Tibial nerve (tissue), 4 donors: Measurements from ENCODE around the gene SMIM24. TPM values are rescaled to one million over a fixed set of nuclear protein-coding genes. Genes with fewer than 3 reads are reported as not detected.

ENCODE experiments used
- DNase-seq, 2 donors: peaks; one replicate each; pipeline ENCODE4 v3.0.0-alpha.2; 2019; ENCODE audit warnings: low spot score in 2 of 2
- H3K27ac ChIP-seq, 4 donors: fragments of 200-600 bp; sonication (generic) in 3 of 4; one replicate each; pipeline ENCODE4 v1.5.1; 2017 to 2019; ENCODE audit warnings: mild to moderate bottlenecking in 1 of 4
- H3K27me3 ChIP-seq, 2 donors: fragments of 200-600 bp; sonication (generic) in 1 of 2; one replicate each; pipeline versions ENCODE4 v1.5.1 to v1.6.0; 2017 to 2019
- H3K36me3 ChIP-seq, 3 donors: fragments of 200-600 bp; sonication (generic); one replicate each; pipeline ENCODE4 v1.5.1; 2018 to 2019
- H3K4me1 ChIP-seq, 4 donors: fragments of 200-600 bp; sonication (generic) in 3 of 4; one replicate each; pipeline ENCODE4 v1.5.1; 2017 to 2019
- H3K4me3 ChIP-seq, 4 donors: fragments of 200-600 bp; sonication (generic) in 3 of 4; one replicate each; pipeline ENCODE4 v1.5.1; 2017 to 2019; ENCODE audit warnings: mild to moderate bottlenecking in 1 of 4, moderate library complexity in 1 of 4
- H3K9me3 ChIP-seq, 4 donors: fragments of 200-600 bp; sonication (generic) in 3 of 4; one replicate each; pipeline ENCODE4 v1.5.1; 2017 to 2019
- EP300 ChIP-seq, 2 donors: sonication (generic); formaldehyde crosslinking; IDR thresholded peaks; one replicate each; pipeline ENCODE4 v1.6.1; 2017; ENCODE audit warnings: antibody characterized with exemption in 2 of 2, mild to moderate bottlenecking in 1 of 2
- POLR2A ChIP-seq, 2 donors: fragments of 450-650 bp; IDR thresholded peaks; one replicate each; pipeline ENCODE4 v1.6.1; 2017; ENCODE audit warnings: antibody characterized with exemption in 2 of 2, mild to moderate bottlenecking in 2 of 2, moderate library complexity in 2 of 2
- WGBS, 2 donors: methylation state at CpG; one replicate each; pipeline ENCODE4 v1.1.5; 2018; 5-methylcytosine and 5-hydroxymethylcytosine counted together
- total RNA-seq, 4 donors: library from RNA; depleted of rRNA; stranded (reverse); fragments of >200 nt; gene quantifications; one replicate each; pipeline ENCODE4 v1.1.0, GENCODE V29; 2016
- TF ChIP-seq, protein P1 (sequence below), 5 experiments: fragments of 200-600 bp in 3 of 5; fragments of 450-650 bp in 2 of 5; sonication (generic) in 3 of 5; IDR thresholded peaks; one replicate each; pipeline ENCODE4 v1.5.1; 2016 to 2019; ENCODE audit warnings: antibody characterized with exemption in 5 of 5, mild to moderate bottlenecking in 3 of 5, moderate library complexity in 2 of 5

Gene SMIM24
- total RNA-seq, 4 donors from 2014 or later: not detected

DNA sequence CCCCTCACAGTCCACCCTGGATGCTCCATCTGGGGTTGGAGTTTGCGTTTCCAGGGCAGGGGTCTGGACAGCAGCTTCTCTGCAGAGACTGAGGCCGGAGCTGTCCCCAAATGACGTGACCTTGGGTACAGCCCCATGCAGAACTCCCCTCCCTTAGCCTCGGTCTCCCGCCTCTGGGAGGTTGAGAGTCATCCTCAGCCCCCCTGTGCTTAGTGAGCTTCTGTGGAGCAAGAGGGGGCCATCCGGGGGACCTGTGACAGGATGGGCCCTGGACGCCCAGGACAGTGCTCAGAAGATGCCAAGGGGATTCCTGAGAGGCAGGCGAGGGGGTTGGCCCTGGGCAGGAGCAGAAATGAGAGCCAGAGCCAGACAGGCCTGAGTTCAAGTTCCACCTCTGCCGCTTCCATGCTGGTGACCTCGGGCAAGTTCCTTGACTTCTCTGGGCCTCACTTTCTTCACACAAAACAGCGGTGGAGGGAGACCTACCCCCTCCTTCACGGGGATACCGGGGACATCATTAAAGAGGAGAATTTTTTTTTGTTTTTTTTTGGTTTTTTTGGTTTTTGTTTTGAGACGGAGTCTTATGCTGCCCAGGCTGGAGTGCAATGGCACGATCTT, 20.3 kb downstream of the SMIM24 start:
- TF ChIP-seq, protein P1, sequence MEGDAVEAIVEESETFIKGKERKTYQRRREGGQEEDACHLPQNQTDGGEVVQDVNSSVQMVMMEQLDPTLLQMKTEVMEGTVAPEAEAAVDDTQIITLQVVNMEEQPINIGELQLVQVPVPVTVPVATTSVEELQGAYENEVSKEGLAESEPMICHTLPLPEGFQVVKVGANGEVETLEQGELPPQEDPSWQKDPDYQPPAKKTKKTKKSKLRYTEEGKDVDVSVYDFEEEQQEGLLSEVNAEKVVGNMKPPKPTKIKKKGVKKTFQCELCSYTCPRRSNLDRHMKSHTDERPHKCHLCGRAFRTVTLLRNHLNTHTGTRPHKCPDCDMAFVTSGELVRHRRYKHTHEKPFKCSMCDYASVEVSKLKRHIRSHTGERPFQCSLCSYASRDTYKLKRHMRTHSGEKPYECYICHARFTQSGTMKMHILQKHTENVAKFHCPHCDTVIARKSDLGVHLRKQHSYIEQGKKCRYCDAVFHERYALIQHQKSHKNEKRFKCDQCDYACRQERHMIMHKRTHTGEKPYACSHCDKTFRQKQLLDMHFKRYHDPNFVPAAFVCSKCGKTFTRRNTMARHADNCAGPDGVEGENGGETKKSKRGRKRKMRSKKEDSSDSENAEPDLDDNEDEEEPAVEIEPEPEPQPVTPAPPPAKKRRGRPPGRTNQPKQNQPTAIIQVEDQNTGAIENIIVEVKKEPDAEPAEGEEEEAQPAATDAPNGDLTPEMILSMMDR (IDR thresholded peaks at IDR 0.05): no peak
- no peak for TF ChIP-seq EP300 (IDR thresholded peaks at IDR 0.05)
- TF ChIP-seq POLR2A (IDR thresholded peaks at IDR 0.05): no peak
- peaks cover 5 to 60% (median 6%) of the 10 kb centered on the region in 3 donors for H3K36me3 ChIP-seq
- 57 to 63% methylated on average over 12 to 15 of the region's 15 CpGs for WGBS, 2 donors

DNA sequence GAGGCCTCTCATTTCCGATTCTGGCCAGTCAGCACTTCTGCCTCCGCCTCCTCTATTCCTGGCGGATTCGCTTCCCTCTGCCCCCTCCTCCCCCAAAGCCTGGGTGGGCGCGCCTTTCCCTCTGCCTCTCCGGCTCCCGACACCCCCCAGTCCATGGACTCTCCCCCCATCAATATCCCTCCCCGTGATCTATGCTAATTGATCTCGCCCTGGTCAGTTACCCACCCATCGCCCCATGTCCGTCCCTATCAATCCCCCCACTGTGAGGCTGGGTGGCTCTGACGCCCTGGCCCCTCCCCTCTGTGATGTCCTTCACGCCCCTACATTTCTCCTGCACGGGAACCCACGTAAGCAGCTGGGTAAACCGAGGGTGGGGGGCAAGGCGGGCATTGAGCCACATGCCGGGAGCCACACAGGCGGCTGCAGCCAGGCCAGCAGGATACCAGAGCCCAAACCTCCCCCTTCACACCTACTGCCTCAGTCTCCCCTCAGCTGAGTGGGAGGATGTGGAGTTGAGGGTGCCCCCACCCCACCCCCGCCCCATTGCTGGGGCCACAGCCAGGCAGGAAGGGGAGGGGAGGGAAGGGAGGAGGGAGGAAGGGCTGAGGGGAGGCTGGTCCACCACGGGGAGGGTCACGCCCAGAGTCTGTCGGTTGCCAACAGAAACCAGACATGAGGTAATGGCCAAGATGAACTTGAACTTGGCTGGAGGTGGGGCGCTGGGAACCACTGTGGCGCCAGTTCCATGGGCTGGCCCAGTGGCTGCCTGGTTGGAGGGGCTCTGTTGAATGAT, 21.0 kb downstream of the SMIM24 start:
- peak; percentile 83 to 87 for DNase-seq
- WGBS, 2 donors: 6 to 9% methylated on average over 21 to 26 of the region's 26 CpGs
- peaks cover 5 to 63% (median 29%) of the 10 kb centered on the region in 4 donors for H3K4me1 ChIP-seq
- no peaks in the 10 kb centered on the region for H3K27me3 ChIP-seq
- H3K27ac ChIP-seq: peak overlapping the region; percentile 66 to 92 (median 79)
- H3K36me3 ChIP-seq: peaks cover 8 to 62% (median 8%) of the 10 kb centered on the region in 3 donors
- H3K9me3 ChIP-seq: no peaks in the 10 kb centered on the region
- peak overlapping the region in 1 of 4 donors; percentile 9 for H3K4me3 ChIP-seq
- TF ChIP-seq, protein P1 (IDR thresholded peaks at IDR 0.05): no peak
- no peak for TF ChIP-seq POLR2A (IDR thresholded peaks at IDR 0.05)
- TF ChIP-seq EP300 (IDR thresholded peaks at IDR 0.05): peak in 1 of 2 donors; percentile 71

More for the DNA sequence above, 20.3 kb downstream of the SMIM24 start:
- Histone ChIP-seq H3K4me1 (peaks cover 5 to 69% (median 29%) of the 10 kb centered on the region in 4 donors), H3K27ac (peak overlapping the region; percentile 66 to 92 (median 79)), H3K27me3 (no peaks in the 10 kb centered on the region), H3K4me3 (no peak overlapping the region), H3K9me3 (no peaks in the 10 kb centered on the region)
- DNase-seq: no peak

DNA sequence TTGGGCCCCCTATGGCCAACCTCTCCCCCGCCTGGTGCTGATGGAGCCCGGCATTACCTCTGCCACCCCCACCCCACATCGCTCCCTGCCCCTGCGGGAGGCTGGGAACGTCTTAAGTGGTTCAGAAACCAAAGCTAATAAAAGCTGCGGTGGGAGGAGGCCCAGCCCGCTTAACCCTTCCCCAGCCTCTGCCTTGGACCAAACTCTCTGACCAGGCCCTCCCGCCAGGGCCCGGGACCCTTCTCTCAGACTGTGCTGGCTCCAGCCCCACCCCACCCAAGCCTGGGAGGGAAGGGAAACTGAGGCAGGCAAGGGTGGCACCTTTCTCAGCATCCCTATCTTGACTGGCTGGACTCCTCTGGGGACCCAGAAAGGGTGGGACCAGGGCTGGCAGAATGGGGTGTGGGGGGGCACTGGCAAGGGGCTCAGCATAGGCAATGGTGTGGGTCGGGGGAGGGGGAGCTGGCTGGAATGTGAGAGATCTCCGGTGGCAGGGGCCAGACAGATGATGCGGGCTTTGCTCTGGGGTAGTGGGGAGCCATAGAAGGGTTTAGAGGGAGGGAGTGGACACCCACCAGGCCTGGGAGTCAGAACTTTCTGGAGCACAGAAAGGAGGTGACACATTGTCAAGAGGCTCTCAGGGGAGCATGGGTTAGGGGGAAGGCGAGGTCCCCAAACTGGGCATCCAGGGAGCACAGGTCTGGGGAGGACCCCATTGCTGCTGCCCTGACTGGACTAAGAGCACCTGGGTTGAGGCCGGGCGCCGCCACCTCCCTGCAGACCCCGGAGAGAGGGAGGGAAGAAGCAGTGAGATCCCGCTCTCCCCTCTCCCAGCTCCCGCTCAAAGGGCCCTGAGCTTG, 21.9 kb downstream of the SMIM24 start:
- Histone ChIP-seq H3K4me3 (peak overlapping the region in 1 of 4 donors; percentile 9), H3K9me3 (no peaks in the 10 kb centered on the region), H3K4me1 (peaks cover 5 to 56% (median 29%) of the 10 kb centered on the region in 4 donors), H3K27me3 (no peaks in the 10 kb centered on the region), H3K36me3 (peaks cover 7 to 62% (median 11%) of the 10 kb centered on the region in 3 donors), H3K27ac (peak overlapping the region; percentile 66 to 92 (median 79))
- TF ChIP-seq POLR2A (IDR thresholded peaks at IDR 0.05): no peak
- TF ChIP-seq, protein P1 (IDR thresholded peaks at IDR 0.05): no peak
- no peak for TF ChIP-seq EP300 (IDR thresholded peaks at IDR 0.05)
- no peak for DNase-seq
- WGBS, 2 donors: 24 to 35% methylated on average over 17 to 18 of the region's 19 CpGs

DNA sequence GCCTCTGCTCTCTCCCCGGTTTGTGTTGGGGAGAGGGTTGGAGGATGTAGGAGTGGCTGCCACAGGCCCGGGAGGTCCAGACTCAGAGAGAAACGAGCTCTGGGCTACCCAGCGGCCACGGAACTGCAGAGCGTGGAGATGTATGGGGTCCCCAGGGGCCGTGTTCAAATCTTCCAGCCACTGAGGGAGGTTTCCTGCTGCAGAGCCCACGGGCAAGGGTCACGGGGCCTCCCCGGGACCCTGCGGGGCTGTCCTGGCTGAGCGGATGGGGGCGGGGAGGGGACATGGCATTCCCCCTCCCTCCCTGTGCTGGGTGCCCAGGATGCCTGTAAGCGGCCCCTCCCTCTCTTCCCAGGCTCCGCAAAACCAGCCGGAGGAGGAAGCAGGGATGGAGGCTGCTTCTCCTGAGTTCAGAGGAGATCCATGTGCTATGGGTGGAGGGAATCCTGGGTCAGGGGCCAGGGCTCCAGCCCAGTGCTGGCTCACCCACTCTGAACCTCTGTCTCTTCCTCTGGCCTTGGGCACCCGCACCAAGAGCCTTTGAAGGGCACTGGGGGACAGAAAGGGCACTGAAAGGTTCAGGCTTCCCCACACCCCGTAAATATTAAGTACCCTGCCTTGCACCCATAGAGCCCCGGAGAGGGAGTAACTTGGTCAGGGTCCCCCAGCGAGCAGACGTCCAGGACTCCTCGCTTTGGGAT, 22.6 kb downstream of the SMIM24 start:
- 31 to 39% methylated on average over 12 to 18 of the region's 22 CpGs for WGBS, 2 donors
- peaks cover 5 to 49% (median 29%) of the 10 kb centered on the region in 4 donors for H3K4me1 ChIP-seq
- no peak overlapping the region for H3K4me3 ChIP-seq
- peaks cover 11 to 62% (median 14%) of the 10 kb centered on the region in 3 donors for H3K36me3 ChIP-seq
- H3K9me3 ChIP-seq: no peaks in the 10 kb centered on the region
- no peaks in the 10 kb centered on the region for H3K27me3 ChIP-seq
- H3K27ac ChIP-seq: peak overlapping the region; percentile 66 to 92 (median 79)
- DNase-seq: no peak
- no peak for TF ChIP-seq EP300 (IDR thresholded peaks at IDR 0.05)
- TF ChIP-seq, protein P1 (IDR thresholded peaks at IDR 0.05): no peak
- TF ChIP-seq POLR2A (IDR thresholded peaks at IDR 0.05): no peak
